HCT116 (cell line): ENCODE measurements around the gene ZIC5. TPM values are rescaled to one million over a fixed set of nuclear protein-coding genes. Genes with fewer than 3 reads are reported as not detected.

Experiments
- ATAC-seq: fragments of 200-7000 bp; cut with Tn5 transposase; 2 replicates; pipeline ENCODE4 v1.9.1; 2020; ENCODE audit warnings: mild to moderate bottlenecking, moderate library complexity
- BruUV-seq: library from RNA; stranded (reverse); fragments of 400-500 nt; replicated peaks from 2 replicates; lab custom pipeline; 2021; lab: Mats Ljungman, UMichigan
- CTCF ChIA-PET: fragments of 300-600 bp; sonication (Branson Sonifier 250); formaldehyde crosslinking; loops from one replicate; lab custom pipeline; 2021; ENCODE audit warnings: antibody characterized with exemption; lab: Charles Lee
- POLR2A ChIA-PET: fragments of 300-600, 350-600 bp; sonication (Branson Sonifier 250); formaldehyde crosslinking; loops from one replicate; lab custom pipeline; 2021; ENCODE audit warnings: antibody characterized with exemption; lab: Charles Lee
- RAD21 ChIA-PET, 2 experiments: fragments of 300-600 bp; sonication (Branson Sonifier 250); formaldehyde crosslinking; loops; one replicate each; lab custom pipeline; 2023; ENCODE audit warnings: low total read pairs in 2 of 2; ENCODE audit not compliant: uncharacterized antibody in 2 of 2, unreplicated experiment in 2 of 2, low non-redundant PET in 1 of 2; lab: Charles Lee
- DNase-seq: peaks from one replicate; pipeline ENCODE4 v3.0.0-alpha.2; 2010; ENCODE audit warnings: low read depth, low spot score
- H2AFZ ChIP-seq: fragments of 200-600 bp; shearing (Covaris generic), sonication (generic); 2 replicates; pipeline ENCODE4 v1.6.1; 2017; ENCODE audit warnings: low read depth, mixed run types, mixed read lengths, antibody characterized with exemption, low read length; ENCODE audit not compliant: poor library complexity, severe bottlenecking
- H3K27ac ChIP-seq: 2 replicates; pipeline ENCODE4 v1.5.1; 2012; ENCODE audit warnings: low read depth, low read length
- H3K27me3 ChIP-seq: fragments of 200-600 bp; sonication (generic); 2 replicates; pipeline ENCODE4 v1.6.1; 2016; ENCODE audit warnings: mixed run types, low read length, mixed read lengths; ENCODE audit not compliant: insufficient read depth
- H3K36me3 ChIP-seq, 2 experiments: fragments of 200-500 bp in 1 of 2; fragments of 200-600 bp in 1 of 2; sonication (Bioruptor generic) in 1 of 2; sonication (generic) in 1 of 2; 2 replicates each; pipeline versions ENCODE4 v1.5.1 to v1.6.1; 2014 to 2016; ENCODE audit warnings: low read length in 2 of 2, inconsistent platforms in 1 of 2, mixed read lengths in 1 of 2, mixed run types in 1 of 2; ENCODE audit not compliant: insufficient read depth in 2 of 2, control insufficient read depth in 1 of 2
- H3K4me1 ChIP-seq, 2 experiments: fragments of 200-600 bp in 1 of 2; sonication (generic) in 1 of 2; 2 replicates each; pipeline versions ENCODE4 v1.5.1 to v1.6.1; 2012 to 2017; ENCODE audit warnings: low read length in 2 of 2, inconsistent platforms in 1 of 2, mild to moderate bottlenecking in 1 of 2, mixed read lengths in 1 of 2, mixed run types in 1 of 2, moderate library complexity in 1 of 2; ENCODE audit not compliant: insufficient read depth in 2 of 2, control insufficient read depth in 1 of 2
- H3K4me2 ChIP-seq: fragments of 200-600 bp; sonication (generic); 2 replicates; pipeline ENCODE4 v1.6.1; 2017; ENCODE audit warnings: mixed run types, low read length, mixed read lengths
- H3K4me3 ChIP-seq, 2 experiments: fragments of 200-600 bp in 1 of 2; sonication (generic) in 1 of 2; replicated peaks in 1 of 2; 2 replicates each; pipeline ENCODE4 v1.5.1; 2011 to 2016; ENCODE audit warnings: low read length in 2 of 2, control low read depth in 1 of 2, low read depth in 1 of 2, mild to moderate bottlenecking in 1 of 2, mixed read lengths in 1 of 2, mixed run types in 1 of 2
- H3K79me2 ChIP-seq: fragments of 200-600 bp; sonication (generic); 2 replicates; pipeline ENCODE4 v1.6.1; 2017; ENCODE audit warnings: mild to moderate bottlenecking, mixed run types, low read length, moderate library complexity, mixed read lengths; ENCODE audit not compliant: insufficient read depth
- H3K9ac ChIP-seq: fragments of 200-600 bp; sonication (generic); 2 replicates; pipeline ENCODE4 v1.6.1; 2016; ENCODE audit warnings: low read length, mixed read lengths
- H3K9me2 ChIP-seq: fragments of 200-600 bp; sonication (generic), shearing (Covaris generic); 2 replicates; pipeline ENCODE4 v1.6.1; 2017; ENCODE audit warnings: mixed run types, mild to moderate bottlenecking, moderate library complexity; ENCODE audit not compliant: insufficient read depth
- H3K9me3 ChIP-seq, 2 experiments: fragments of 200-500 bp in 1 of 2; fragments of 200-600 bp in 1 of 2; sonication (Bioruptor generic) in 1 of 2; sonication (generic) in 1 of 2; 2 replicates each; pipeline ENCODE4 v1.6.1; 2014 to 2017; ENCODE audit warnings: low read length in 2 of 2, mixed read lengths in 2 of 2, inconsistent platforms in 1 of 2, low read depth in 1 of 2, mild to moderate bottlenecking in 1 of 2, mixed run types in 1 of 2, moderate library complexity in 1 of 2; ENCODE audit not compliant: control insufficient read depth in 1 of 2, insufficient read depth in 1 of 2
- H4K20me1 ChIP-seq: fragments of 200-600 bp; sonication (generic), shearing (Covaris generic); 2 replicates; pipeline ENCODE4 v1.6.1; 2017; ENCODE audit warnings: mixed run types, mild to moderate bottlenecking, moderate library complexity; ENCODE audit not compliant: insufficient read depth
- CBX3 ChIP-seq: IDR thresholded peaks from 2 replicates; pipeline ENCODE4 v1.6.1; 2012; ENCODE audit warnings: low read depth
- CEBPB ChIP-seq: IDR thresholded peaks from 2 replicates; pipeline ENCODE4 v1.6.1; 2012; ENCODE audit warnings: low read depth
- EGR1 ChIP-seq: IDR thresholded peaks from 2 replicates; pipeline ENCODE4 v1.6.1; 2012; ENCODE audit warnings: low read depth
- ELF1 ChIP-seq: IDR thresholded peaks from 2 replicates; pipeline ENCODE4 v1.6.1; 2012; ENCODE audit warnings: low read depth, borderline replicate concordance
- EZH2 ChIP-seq: fragments of 200-600 bp; sonication (generic); IDR thresholded peaks from 2 replicates; pipeline ENCODE4 v1.6.1; 2017; ENCODE audit warnings: antibody characterized with exemption, mixed run types
- EZH2phosphoT487 ChIP-seq: fragments of 200-600 bp; IDR thresholded peaks from 2 replicates; pipeline ENCODE4 v1.6.1; 2018; ENCODE audit warnings: antibody characterized with exemption, borderline replicate concordance
- JUND ChIP-seq: IDR thresholded peaks from 2 replicates; pipeline ENCODE4 v1.6.1; 2012
- POLR2A ChIP-seq: IDR thresholded peaks from 2 replicates; pipeline ENCODE4 v1.7.0; 2011; ENCODE audit warnings: borderline replicate concordance; ENCODE audit not compliant: insufficient read depth, insufficient read length; ENCODE audit errors: extremely low read depth
- RAD21 ChIP-seq: IDR thresholded peaks from 2 replicates; pipeline ENCODE4 v1.6.1; 2012; ENCODE audit warnings: low read depth, mild to moderate bottlenecking
- SIN3A ChIP-seq: IDR thresholded peaks from 2 replicates; pipeline ENCODE4 v1.6.1; 2012; ENCODE audit warnings: low read depth
- SRF ChIP-seq: IDR thresholded peaks from 2 replicates; pipeline ENCODE4 v1.6.1; 2012; ENCODE audit warnings: low read depth
- ZFX ChIP-seq: fragments of 450-650 bp; IDR thresholded peaks from 2 replicates; pipeline ENCODE4 v1.6.1; 2017
- intact Hi-C: fragments of 100-400 bp; cut with micrococcal nuclease; formaldehyde crosslinking; loops from 2 replicates; pipeline ENCODE4 v1.10.0; 2022
- total RNA-seq: library from RNA; stranded (reverse); gene quantifications from one replicate; pipeline ENCODE4 v1.2.1, GENCODE V29; 2021; ENCODE audit not compliant: unreplicated experiment

ZIC5 gene
- total RNA-seq, 1 experiment from 2014 or later, result 10.3 TPM

DNA sequence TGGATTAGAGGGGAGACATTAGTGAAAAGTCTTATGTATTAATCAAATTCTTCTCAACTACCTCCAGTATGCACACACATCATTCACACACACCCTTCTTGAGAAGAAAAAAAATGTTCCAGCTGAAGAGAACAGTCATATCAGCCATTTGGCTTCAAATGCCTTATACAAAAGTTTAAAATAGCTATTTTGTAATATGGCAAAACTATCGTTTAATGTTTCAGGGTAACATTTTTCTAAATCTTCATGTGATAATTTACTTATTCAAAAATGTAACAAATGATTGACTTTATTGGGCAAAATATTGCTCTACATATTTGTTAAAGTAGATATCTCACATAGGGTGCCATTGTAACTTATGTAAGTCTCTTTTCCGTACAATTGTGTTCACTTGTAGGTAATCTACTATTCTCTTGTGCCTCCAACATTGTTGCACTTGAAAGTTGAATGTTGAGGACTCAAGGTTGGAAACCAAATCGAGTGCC lies 23.6 kb upstream of the ZIC5 start:
- no peak overlapping the region for H3K4me3 ChIP-seq
- no TSS peak for BruUV-seq
- RAD21 ChIA-PET, result no interaction called here

GRCh38 chr13:99994638-99995020 lies 23.1 kb upstream of the ZIC5 start:
- no TSS peak for BruUV-seq
- ChIA-PET POLR2A (no interaction called here), CTCF (no interaction called here), RAD21 (no interaction called here)
- no peak overlapping the region for H3K9ac ChIP-seq
- H3K9me3 ChIP-seq, result no peaks in the 10 kb centered on the region
- TF ChIP-seq ELF1 (no peak), RAD21 (no peak), EZH2 (no peak), EGR1 (no peak), JUND (no peak), SRF (no peak), CBX3 (no peak), SIN3A (no peak), ZFX (no peak), CEBPB (no peak), POLR2A (no peak), EZH2phosphoT487 (no peak; the same call in 1 of the 2 replicates)
- no peaks in the 10 kb centered on the region; the same call in 1 of the 2 replicates for H4K20me1 ChIP-seq
- ATAC-seq (no peak), DNase-seq (no peak)
- H3K36me3 ChIP-seq, result no peaks in the 10 kb centered on the region
- H3K4me2 ChIP-seq, result no peak overlapping the region
- H3K27ac ChIP-seq, result no peak overlapping the region
- no peak overlapping the region for H3K4me3 ChIP-seq
- no peak overlapping the region for H2AFZ ChIP-seq
- no peaks in the 10 kb centered on the region for H3K79me2 ChIP-seq
- H3K9me2 ChIP-seq, result no peaks in the 10 kb centered on the region
- intact Hi-C loops, result no loop called here
- peaks cover 39% of the 10 kb centered on the region for H3K27me3 ChIP-seq
- no peaks in the 10 kb centered on the region; a peak in 1 of 4 replicates for H3K4me1 ChIP-seq

More for the DNA sequence above, 23.6 kb upstream of the ZIC5 start:
- no peak overlapping the region for H3K9ac ChIP-seq
- no peaks in the 10 kb centered on the region for H3K9me3 ChIP-seq
- no peak for TF ChIP-seq JUND
- TF ChIP-seq ZFX, result no peak
- no peak for TF ChIP-seq RAD21
- TF ChIP-seq EZH2, result 0 out of 2 replicates have a peak, but pooled peaks have one; percentile 45
- H2AFZ ChIP-seq, result no peak overlapping the region
- intact Hi-C loops, result no loop called here
- no peak overlapping the region for H3K27ac ChIP-seq
- DNase-seq, result no peak
- ChIA-PET POLR2A (no interaction called here), CTCF (no interaction called here)
- no peaks in the 10 kb centered on the region for H3K36me3 ChIP-seq
- H3K4me2 ChIP-seq, result no peak overlapping the region
- H3K4me1 ChIP-seq, result no peaks in the 10 kb centered on the region; a peak in 1 of 4 replicates
- no peaks in the 10 kb centered on the region; the same call in 1 of the 2 replicates for H4K20me1 ChIP-seq
- no peak for ATAC-seq
- H3K9me2 ChIP-seq, result no peaks in the 10 kb centered on the region
- H3K27me3 ChIP-seq, result peaks cover 39% of the 10 kb centered on the region
- no peaks in the 10 kb centered on the region for H3K79me2 ChIP-seq
